HG03280 (cell line): Measurements from ENCODE around the gene PDE9A.

Experiments
- ATAC-seq: cut with Tn5 transposase; IDR thresholded peaks from one replicate; pipeline ENCODE4 v1.9.1; 2021; ENCODE audit warnings: mild to moderate bottlenecking, moderate library complexity; ENCODE audit not compliant: unreplicated experiment

Gene PDE9A

GRCh38 chr21:42684109-42684916, 30.9 kb downstream of the PDE9A start:
- no peak for ATAC-seq

DNA sequence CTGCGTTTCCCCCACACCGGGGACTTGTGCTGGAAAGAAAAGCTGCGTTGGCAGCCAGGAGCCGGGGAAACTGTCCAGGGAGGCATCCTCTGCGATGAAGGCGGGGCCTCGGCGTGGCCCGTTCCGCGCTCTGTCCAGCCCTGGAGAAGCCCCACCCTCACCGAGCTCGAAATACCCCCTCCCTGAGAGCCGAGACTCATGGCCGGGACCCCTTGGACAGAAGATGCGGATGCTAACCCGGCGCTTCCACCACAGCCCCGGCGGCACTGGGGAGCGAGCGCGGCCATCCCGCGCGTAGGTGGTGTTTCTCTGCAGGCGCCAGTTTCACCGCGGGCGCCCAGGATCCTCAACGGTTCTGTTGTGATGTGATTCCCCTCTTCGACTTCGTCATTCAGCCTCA, 31.6 kb downstream of the PDE9A start:
- no peak for ATAC-seq

GRCh38 chr21:42685954-42686500, 32.6 kb downstream of the PDE9A start:
- ATAC-seq: no peak

- no peak for ATAC-seq
These were observed 34.4 kb downstream of the PDE9A start for GRCh38 chr21:42687796-42688195.

GRCh38 chr21:42688226-42688840, 34.9 kb downstream of the PDE9A start:
- ATAC-seq: no peak

- no peak for ATAC-seq
These were observed 35.5 kb downstream of the PDE9A start for GRCh38 chr21:42688841-42689371.

GRCh38 chr21:42690586-42690985, 37.2 kb downstream of the PDE9A start:
- no peak for ATAC-seq

GRCh38 chr21:42691901-42692559, 38.6 kb downstream of the PDE9A start:
- no peak for ATAC-seq

DNA sequence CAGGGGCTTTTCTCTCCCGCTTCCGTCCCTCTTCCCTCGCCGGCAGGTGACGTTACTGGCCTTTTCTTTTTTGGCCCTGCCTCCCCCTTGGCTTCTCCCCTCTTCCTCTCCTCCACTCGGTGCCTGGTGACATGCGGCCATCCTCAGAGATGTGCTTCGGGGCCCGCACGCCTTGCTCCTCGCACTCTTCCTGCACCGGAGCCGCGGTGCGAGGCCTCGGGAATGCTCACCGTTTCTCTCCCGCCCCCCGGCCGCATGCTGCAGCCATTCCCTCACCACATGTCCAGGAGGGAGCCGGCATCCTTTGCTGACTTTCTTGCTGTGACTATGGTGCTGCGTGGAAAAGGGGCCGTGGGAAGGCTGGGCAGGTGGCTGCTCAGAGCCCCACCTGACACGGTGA, 39.3 kb downstream of the PDE9A start:
- no peak for ATAC-seq

- no peak for ATAC-seq
These were observed 41.6 kb downstream of the PDE9A start for GRCh38 chr21:42694751-42695696.

- ATAC-seq: no peak
These were observed 42.4 kb downstream of the PDE9A start for GRCh38 chr21:42695697-42696380.

DNA sequence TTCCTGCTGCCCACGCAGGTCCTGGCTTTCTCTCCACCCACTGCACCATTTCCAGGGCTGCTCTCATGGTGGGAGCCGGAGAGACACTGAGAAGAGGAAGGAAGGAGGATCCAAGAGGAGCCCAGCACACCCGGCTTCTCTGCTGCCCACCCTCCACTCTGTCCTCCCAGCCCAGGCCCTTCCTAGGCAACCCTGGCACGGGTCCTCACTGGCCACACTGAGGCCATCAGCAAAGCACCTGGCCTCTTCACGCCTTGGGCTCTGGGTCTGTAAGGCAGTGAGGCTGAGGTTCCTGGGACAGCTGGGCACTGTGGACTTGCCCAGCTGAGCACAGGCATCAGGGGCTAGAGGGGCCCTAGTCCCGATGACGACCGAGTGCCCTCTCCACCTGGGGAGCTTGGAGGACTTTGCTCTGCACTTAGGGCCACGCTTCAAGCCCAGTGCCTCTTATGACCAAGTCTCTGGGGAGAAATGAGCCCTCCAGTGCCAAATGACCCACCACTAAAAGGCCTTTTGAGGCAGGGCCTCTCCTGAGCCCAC, 43.1 kb downstream of the PDE9A start:
- ATAC-seq: no peak

- no peak for ATAC-seq
These were observed 45.3 kb downstream of the PDE9A start for GRCh38 chr21:42698733-42699132.

- ATAC-seq: no peak
These were observed 45.8 kb downstream of the PDE9A start for GRCh38 chr21:42699196-42699595.

- ATAC-seq: no peak
These were observed 48.5 kb downstream of the PDE9A start for GRCh38 chr21:42701706-42702456.

DNA sequence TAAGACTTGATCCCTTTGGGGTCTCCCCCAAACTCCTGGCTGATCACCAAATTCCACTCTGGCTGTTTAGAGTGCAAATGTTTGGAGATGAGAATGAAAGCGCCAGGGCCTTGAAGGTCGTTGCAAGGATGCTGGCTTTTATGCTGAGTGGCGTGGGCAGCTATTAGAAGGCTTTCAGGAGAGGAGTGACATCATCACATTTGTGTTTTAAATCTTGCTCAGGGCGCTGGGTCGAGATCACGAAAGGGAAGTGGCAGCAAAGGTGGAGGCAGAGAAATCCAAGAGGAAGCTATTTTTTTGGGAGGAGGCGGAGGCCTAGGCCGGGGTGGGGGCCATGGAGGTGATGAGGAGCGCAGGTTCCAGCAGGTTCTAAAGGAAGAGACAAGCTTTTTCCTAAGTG, 49.3 kb downstream of the PDE9A start:
- no peak for ATAC-seq

- ATAC-seq: no peak
These were observed 49.9 kb downstream of the PDE9A start for GRCh38 chr21:42703136-42703908.

- ATAC-seq: no peak
These were observed 50.5 kb downstream of the PDE9A start for GRCh38 chr21:42703965-42704364.
